ENCODE measurements around the gene RAD51C.
"Not testable (repeated sequence)": the region's sequence is repeated elsewhere in the genome, so short reads cannot be mapped to it uniquely, and the experiment has no call there.

Gene RAD51C

GRCh38 chr17:58684462-58684861 lies 7.9 kb upstream of the RAD51C start:
- DNase-seq, result not testable (repeated sequence)

- DNase-seq, result no peak
Observed at GRCh38 chr17:58686980-58687379, 5.4 kb upstream of the RAD51C start.

GRCh38 chr17:58688521-58688920 lies 3.9 kb upstream of the RAD51C start:
- DNase-seq, result no peak

GRCh38 chr17:58690033-58690432 lies 2.4 kb upstream of the RAD51C start:
- not testable (repeated sequence) for DNase-seq

GRCh38 chr17:58691701-58692238 lies 632 bp upstream of the RAD51C start, which contains the start of gene TEX14:
TSS of gene TEX14 (minus strand) at chr17:58692045. CDS start at chr17:58652001, 40,044 bp downstream.
- DNase-seq, result no peak

- no peak for DNase-seq
Observed at GRCh38 chr17:58693208-58693607, 806 bp downstream of the RAD51C start.

- DNase-seq, result no peak
Observed at GRCh38 chr17:58693751-58694150, 1.3 kb downstream of the RAD51C start.

GRCh38 chr17:58694302-58694701 lies 1.9 kb downstream of the RAD51C start:
- no peak for DNase-seq

- no peak for DNase-seq
Observed at GRCh38 chr17:58694826-58695225, 2.4 kb downstream of the RAD51C start.

GRCh38 chr17:58699771-58700170 lies 7.4 kb downstream of the RAD51C start:
- DNase-seq, result no peak

GRCh38 chr17:58702045-58702476 lies 9.7 kb downstream of the RAD51C start:
- DNase-seq, result peak; percentile 10

- no peak for DNase-seq
Observed at GRCh38 chr17:58702708-58703107, 10.3 kb downstream of the RAD51C start.

GRCh38 chr17:58703137-58703915 lies 10.9 kb downstream of the RAD51C start:
- no peak for DNase-seq

- no peak for DNase-seq
Observed at GRCh38 chr17:58703916-58704286, 11.5 kb downstream of the RAD51C start.

- no peak for DNase-seq
Observed at GRCh38 chr17:58706351-58707140, 14.1 kb downstream of the RAD51C start.

GRCh38 chr17:58710948-58711552 lies 18.6 kb downstream of the RAD51C start:
- no peak for DNase-seq

- no peak for DNase-seq
Observed at GRCh38 chr17:58722274-58722673, 29.9 kb downstream of the RAD51C start.

- DNase-seq, result no peak
Observed at GRCh38 chr17:58722696-58723095, 30.3 kb downstream of the RAD51C start.

- no peak for DNase-seq
Observed at GRCh38 chr17:58728798-58729197, 36.4 kb downstream of the RAD51C start.

- DNase-seq, result no peak
Observed at GRCh38 chr17:58730937-58731336, 38.5 kb downstream of the RAD51C start.

- DNase-seq, result no peak
Observed at GRCh38 chr17:58734040-58734439, 41.6 kb downstream of the RAD51C start.

- no peak for DNase-seq
Observed at GRCh38 chr17:58734811-58735210, 42.4 kb downstream of the RAD51C start.

GRCh38 chr17:58741121-58741625 lies 48.8 kb downstream of the RAD51C start:
- no peak for DNase-seq

Data from stimulated activated CD4-positive, alpha-beta T cell treated with anti-CD3 and anti-CD28 coated beads, Interleukin-1b, Interleukin-23, amount 100 ng/mL, for 48 hours (primary cell).